Measurements from ENCODE around the gene MSANTD1.

MSANTD1 gene

DNA sequence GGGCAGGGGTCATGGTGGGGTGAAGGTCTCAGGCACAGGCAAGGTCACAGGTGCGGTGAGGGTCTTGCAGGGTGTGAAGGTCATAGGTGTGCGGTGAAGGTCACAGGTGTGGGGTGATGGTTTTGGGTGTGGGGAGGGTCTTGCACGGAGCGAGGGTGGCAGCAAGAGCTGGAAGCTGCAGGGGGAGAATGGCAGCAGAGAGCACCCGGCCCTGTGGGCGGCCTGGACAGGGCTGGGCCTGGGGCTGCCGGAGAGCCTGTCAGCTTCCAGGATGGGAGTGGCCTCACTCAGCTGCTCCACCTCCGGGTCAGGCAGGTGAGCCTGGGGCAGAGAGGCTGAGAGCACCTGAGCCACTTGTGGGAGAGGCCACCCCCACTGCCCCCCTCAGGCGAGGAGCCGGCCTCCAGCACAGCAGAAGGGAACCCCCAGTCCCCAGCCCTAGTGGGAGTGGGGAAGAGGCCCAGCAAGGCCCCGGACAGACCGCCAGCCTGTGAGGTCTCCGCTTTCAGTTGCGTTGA is 1.5 kb downstream of the MSANTD1 start:
- DNase-seq: no peak

DNA sequence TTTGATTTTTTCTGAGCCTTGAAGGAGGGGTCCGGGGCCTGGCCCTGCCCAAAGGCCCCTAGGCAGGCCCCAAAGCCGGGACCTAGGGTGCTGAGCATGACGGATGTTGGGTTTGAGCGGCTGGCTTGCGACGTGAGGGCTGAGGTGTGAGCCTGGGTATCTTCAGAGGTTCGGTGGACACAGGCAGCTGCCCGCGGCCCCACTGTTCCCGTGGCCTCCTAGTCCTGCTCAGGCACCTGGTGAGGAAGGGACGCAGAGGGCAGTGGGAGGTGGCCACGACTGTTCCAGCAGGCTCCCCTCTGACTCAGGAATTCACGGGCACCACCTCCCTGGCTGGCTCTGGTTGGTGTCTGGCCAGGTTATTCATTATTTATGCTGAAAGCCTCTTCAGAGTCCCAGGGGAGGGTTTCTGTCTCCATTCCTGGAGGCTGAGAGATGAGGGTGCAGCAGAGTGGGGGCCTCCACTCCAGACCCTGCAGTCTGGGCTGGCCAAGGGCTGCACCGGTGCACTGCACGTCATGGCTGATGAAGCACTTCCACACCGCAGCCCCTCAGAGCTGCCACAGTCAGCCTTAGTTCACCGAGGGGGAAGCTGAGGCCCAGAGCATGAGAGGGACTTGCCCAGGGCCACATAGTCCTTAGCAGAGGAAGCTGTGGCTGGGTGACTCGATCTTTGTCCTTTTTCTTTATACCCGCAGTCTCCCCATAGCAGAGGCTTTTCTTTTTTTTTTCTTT is 2.2 kb downstream of the MSANTD1 start:
- no peak for DNase-seq

DNA sequence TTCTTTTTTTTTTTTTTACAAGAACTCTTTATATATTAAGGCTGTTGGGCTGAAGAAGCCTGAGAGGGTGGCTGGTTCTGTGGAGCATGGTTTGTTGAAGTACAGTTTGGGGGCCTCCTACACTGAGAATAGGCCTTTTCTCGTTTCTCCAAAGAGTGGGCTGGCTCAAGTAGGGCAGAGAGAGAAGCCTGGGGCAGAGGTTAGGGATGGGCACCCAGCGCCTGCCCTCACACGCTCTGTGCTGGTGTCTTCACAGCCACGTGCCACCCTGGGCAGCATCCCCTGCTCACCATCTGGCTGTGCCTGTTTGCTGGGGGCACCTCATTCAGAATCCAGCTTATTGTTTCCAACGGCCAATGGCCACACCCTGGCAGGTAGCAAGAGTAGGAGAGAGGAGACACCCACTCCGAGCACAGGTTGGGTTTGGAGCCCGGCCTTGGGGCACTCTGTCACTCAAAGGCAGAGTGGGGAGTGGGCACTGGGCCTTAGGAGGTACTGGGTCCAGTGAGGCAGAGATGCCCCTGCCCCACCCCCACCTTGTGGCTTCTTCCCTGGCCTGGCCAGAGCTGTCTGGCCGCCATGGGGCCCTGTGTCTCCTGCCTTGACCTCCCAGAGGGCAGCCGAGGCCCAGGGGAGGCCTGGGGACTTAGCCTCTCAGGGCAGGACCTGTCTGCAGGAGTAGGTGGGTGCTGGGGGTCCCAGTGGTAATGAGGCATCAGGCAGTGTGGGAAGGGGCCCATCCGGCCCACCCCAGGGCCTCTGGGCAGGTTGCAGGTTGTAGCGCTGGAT is 2.9 kb downstream of the MSANTD1 start:
- no peak for DNase-seq

DNA sequence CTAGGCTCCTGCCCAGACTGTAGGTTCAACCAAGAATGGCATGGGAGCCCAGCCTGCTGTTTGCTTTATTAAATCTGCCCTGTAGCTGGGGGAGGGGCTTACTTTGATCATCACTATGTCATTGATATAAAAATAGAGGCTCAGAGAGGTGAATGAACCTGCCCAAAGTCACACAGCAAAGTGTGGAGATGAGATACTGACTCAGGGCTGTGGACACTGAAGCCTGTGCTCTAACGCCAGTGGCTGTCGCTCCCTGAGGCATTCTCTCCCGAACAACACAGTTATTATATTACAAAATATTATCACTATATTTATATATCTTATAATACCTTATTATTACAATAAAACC is 3.5 kb downstream of the MSANTD1 start:
- no peak for DNase-seq

DNA sequence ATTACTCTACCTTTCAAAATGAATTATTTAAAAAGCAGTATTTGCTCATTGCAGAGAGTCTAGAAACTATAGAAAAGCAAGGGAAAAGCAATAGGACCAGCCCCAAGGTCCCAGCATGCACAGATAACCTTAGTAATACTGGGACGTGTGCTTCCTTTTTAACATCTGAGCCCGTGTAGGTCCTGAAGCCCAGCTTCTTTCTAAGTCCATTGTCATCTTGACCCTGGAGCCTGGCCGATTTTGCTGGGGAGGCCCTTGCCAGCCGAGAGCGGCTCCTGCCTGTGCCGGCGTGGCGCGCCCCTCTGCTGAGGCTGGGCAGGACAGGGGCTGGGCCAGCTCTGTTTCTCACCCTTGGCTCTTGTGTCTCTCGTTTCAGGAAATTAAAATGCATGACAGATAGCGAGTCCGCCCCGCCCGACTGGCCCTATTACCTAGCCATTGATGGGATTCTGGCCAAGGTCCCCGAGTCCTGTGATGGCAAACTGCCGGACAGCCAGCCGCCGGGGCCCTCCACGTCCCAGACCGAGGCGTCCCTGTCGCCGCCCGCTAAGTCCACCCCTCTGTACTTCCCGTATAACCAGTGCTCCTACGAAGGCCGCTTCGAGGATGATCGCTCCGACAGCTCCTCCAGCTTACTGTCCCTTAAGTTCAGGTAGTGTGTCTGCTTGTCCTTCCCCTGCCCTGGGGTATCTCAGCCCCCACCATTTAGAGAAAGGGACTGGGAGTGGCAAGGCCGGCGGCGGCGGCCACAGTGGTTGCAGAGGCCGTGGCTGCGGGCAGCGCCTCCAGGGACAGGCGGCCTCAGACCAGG is 4.1 kb downstream of the MSANTD1 start:
- DNase-seq: no peak

DNA sequence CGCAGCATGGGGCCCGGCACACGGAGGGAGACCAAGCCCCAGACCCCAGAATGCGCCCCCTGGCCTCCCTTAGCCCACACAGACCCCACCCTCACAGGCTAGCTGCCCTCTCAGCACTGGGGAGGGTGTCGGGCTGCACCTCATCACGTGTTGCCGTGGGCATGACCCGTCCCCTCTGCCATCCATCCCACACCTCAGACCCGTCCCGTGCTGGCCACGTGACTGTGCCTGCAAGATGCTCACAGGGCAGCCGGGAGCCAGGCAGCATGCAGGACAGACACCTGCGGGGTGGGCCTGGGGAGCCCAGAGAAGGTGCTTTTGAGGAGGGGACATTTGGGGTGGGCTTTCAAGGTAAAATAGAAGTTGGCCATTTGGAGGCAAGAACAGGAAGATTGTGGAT is 4.8 kb downstream of the MSANTD1 start:
- DNase-seq: no peak

DNA sequence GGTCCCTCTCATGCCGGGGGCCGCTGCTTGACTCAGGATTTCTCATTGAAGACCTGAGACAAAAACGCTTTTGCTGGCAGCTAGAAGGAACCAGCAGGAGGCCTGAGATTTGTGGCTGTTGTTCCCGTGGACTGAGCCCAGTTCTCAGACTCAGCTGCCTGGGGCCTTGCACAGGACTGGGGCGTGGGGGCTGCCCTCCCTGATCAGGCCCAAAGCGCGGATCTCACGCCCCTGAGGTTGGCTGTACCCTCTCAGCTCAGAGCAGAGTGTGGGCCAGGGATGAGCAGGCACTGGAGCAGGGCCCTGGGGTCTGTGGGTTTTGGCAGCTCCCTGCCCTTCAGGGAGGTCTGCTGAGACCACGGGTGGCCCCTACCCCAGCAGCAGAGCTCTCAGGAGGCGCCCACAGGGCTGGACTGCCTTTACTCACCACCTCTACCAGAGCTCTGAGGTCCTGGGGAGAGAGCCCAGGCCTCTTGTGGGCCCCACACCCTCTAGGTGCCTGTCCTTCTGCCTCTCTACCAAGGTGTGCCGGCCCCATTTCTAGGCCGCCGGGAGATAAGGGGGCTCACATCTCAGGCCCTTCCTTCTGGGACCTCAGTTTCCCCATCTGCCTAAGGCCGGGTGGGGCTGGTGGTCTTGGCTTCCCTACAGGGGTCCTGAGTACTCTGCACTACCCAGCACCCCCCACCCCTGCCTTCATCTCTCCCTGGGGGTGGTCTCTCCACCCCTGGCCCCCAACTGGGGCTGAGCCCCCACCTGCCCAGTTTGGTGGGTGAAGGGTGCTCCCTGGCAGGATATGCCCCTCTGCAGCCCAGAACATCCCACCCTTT is 5.6 kb downstream of the MSANTD1 start:
- no peak for DNase-seq

DNA sequence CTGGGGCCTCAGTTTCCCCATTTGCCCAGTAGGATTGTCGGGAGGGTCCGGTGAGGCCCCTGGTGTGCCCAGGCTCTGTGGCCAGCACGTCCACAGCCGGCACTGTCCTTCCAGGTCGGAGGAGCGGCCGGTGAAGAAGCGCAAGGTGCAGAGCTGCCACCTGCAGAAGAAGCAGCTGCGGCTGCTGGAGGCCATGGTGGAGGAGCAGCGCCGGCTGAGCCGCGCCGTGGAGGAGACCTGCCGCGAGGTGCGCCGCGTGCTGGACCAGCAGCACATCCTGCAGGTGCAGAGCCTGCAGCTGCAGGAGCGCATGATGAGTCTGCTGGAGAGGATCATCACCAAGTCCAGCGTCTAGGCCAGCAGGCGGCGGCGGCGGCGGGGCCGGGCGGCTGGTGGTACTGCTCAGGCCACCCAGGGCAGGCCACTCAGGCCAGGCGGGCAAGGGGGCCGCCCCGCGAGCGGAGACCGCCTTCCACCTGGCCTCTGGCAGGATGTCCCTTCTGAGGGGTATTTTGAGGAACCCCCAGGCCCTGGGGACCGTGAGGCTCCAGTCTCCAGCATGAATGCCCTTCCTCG is 6.7 kb downstream of the MSANTD1 start:
- no peak for DNase-seq

DNA sequence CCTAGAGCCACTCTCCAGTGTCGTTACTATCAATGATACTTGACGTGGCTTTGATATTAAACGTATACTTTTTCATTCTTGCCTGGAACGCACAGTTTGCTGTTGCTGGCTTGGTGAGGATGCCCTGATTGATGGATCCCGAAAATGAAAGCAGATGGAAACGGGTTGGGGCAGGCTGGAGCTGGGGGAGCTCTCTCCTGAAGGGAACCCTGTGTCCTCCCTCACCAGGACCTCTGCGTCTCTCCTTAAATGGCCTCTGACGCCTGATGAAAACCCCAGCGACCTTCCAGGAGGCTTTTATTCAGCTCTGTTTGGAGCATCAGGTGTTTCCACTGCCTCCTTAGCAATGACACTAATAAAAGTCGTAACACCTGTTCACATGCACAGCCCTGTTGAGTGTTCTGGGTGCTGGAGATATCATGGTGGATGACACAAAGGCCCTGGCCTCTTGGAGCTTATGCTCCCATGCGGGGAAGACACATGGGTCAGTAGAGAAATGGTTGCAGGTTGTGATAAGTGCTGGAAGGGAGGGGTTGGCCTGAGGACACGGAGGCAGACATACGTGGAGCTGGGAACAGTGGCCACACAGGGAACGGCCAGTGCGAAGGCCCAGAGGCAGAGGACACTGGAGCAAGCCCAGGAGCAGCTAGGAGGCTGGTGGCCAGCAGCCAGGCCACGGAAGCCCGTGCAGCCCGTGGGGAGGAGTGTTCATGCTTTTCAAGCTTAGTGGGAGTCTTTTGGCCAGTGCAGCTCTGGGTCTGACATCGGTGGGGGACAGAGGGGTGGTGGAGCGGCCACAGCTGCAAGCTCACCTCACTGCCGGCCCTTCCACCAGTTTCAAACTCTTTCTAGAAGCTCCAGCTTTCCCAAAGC is 7.5 kb downstream of the MSANTD1 start:
- no peak for DNase-seq

DNA sequence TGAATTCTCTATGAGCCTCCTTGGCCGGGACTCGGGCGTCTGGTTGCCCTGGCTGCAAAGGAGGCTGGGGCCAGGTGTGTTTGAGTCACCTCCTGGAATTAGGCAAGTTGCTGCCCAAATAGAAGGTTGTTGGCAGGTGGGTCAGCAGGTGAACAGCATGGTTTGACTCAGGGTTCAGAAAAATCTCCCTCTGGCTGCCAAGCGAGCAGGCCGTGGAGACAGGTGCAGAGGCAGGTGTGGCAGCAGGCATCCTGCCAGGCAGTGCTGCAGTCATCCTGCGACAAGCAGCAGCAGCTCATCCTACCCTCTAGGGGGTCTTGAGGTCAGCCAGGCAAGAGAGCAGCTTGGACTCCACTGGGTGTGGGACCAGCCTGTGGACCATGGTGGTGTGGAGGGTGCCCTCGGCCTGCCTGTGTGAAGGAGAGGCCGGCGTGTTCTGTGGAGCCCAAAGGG is 8.2 kb downstream of the MSANTD1 start:
- DNase-seq: no peak

DNA sequence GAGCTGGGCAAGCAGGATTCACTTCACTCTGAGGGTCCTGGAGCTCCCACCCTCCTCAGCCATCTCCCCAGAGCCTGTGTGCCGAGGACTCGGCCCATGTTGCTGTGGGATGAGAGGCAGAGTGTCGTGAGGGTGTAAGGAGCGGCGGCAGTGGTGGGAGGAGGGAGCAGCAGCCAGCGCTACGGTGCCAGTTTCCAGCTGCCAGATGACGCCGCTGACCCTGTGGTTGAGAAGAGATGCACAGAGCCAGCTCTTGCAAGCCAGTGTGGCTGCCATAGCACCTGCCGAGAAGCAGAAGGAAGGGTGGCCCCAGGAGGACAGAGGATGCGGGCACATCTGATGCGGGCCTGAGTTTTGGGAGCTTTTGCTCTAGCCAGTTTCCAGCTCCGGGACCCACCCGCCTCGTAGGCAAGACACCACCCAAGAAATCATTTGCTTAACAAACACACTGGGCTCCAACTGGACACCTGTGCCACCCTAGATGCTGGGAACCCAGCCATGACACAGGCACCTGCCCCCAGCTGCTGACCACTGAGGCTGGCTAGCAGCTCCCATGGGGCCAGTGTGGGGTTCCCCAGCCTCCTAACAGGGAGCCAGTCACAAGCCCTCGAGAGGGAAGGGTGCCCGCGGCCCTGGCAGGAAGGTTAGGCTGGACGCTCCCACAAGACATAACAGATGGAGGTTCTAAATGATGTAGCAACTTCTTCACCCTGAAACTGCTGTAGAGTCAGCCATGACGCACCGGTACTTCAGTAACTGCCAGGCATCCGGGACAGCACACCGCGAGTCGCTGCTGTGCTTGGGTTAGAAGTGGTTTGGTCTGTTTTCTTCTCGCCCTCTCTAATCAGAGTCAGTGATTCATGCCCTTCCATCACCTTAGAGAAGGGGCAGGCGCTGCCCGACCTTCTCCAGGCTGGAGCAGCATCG is 8.9 kb downstream of the MSANTD1 start:
- DNase-seq: no peak

DNA sequence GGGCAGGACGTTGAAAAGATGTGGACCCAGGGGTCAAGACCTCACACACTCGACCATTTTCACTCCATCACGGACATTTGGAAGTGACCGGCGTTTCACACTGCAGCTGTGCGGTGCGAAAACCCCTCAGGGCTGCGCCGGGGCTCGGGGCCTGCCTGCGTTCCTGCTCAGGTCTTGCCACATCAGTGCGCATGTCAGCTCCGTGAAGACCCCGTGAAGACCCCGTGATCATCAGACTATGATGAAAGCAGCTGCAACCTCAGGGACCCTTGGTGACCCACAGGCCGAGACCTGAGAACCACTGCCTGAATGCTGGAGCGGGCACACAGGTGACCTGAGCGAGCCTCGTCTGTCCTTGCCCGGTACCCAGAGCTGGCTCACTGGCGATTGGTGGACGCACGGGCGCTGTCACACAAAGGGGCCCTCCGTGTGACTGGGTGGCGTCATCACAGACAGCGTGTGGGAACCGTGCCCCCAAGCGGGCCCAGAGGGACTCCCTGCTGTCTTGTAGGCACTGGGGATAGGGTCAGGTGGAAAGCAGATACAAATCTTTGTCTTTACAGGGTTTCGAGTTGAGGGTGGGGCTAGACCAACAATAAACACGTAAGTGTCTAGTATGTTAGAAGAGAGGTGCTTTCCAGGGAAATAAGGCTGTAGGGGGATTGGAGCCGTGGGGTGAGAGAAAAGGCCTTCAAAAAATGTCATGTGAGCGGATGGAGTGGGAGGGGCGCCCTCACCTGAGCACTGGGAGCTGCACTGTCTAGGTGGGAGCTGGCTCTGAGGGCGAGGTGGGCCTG is 12.7 kb downstream of the MSANTD1 start:
- no peak for DNase-seq

DNA sequence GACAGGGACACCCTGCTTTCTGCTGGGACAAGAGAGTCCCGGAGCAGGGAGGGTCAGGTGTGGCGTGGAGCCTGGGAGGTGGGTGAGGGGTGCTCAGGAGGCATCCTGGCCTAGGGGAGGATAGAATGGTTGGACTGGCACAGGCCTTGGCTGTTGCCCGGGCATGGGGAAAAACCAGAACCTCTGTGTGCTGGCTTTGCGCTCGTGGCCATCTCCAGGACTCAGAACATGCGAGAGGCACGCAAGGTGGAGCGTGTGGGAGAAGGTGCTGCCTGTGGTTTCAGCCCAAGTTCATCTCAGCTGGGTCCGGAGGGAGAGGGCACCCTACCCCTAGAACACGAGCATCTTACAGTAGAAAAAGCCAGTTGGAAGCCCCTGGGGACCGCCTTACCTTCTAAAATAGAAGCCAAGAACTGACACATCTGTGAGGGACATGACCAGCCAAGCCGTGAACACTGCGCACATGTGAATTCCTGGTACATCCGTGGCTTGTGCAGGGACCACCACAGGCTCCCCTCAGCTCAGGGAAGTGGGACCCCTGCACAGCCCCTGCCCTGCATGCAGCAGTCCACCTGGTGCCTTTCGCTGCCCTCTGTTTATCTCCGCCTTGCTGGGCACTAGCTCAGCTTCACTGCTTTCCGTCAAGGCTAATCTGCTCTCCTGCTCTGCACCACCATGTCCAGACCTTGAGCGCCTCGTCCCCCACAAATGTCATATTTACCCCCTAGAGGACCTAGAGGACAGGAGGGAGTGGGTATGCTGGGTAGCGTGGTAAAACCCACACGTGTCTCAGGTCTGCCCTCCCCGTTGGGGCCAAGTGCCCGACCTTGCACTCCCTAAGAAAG is 13.5 kb downstream of the MSANTD1 start:
- DNase-seq: no peak

DNA sequence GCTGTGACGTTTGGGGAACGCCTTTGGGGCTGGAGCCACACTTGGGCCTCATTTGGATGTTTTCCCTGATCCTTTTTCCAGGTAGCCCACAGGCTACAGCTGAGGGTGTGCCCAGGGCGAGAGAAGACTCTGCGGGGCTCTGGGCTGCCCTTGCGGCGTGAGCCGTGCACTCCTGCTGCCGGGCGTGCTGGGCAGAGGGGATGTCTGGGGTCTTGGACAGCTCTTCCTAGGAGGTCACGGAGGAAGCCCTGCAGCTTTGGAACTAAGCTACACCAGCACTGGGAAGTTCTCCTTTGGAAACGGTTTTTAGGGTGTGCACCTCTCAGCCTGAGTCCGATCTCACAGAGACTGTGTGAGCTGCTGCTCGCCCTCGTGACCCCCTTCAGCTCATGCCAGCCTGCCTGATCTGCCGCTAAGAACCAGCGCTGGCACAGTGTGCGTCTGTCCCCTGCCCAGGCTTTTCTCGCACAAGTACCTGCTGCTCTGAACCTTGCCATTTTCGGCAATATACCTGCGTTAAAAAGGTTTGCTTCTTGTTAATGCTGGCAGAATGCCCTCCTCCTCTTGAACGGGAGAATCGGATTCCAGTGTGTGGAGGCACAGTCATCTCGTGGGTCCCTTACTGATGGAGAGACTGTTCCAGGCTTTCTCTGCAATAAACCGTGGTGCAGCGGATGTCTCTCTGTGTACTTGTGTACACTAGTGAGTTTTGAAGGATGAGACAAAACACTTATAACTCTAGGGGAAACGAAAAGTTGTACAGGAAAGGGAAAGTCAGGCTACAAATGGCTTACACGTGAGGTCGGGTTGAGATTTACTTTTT is 14.3 kb downstream of the MSANTD1 start:
- no peak for DNase-seq

DNA sequence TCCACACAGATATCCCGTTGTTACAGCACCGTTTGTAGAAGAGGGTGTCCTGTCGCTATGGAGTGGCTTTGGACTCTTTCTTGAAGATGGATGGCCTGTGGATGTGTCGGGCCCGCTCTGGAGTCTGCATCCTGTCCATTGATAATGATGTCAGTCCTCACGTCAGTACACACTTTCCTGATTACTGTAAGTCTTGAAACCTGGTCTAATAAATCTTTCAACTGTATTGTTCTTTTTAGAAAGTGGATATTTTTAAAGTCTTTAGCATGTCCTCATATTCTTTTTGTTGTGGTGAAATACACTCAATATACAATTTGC is 14.9 kb downstream of the MSANTD1 start:
- no peak for DNase-seq

DNA sequence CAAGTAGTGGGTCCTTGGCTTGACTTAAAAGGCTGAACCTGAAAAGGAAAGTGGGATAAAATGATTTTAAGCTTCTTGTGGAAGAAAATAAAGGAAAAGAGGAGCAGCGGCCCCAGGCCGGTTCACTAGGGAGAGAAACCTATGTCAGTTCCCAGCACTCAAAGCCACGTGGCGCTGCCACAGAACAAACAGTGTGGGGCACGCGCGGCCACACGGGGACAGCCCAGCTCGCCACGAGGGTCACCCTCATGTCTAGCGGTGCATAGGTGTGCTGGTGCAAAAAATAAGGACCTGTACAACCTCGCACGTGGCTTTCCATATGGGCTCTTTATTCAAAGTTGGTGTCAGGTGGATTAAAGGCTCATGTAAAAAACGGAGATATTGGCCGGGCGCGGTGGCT is 17.1 kb downstream of the MSANTD1 start:
- DNase-seq: no peak

Measured in stimulated activated CD4-positive, alpha-beta T cell treated with anti-CD3 and anti-CD28 coated beads, Interleukin-2, amount 100 ng/mL, for 48 hours (primary cell).